HT-29 (cell line): ENCODE data around the gene COL8A2. TPM values are rescaled to one million over a fixed set of nuclear protein-coding genes. Genes with fewer than 3 reads are reported as not detected.

Experiments used
- DNase-seq: peaks from one replicate; pipeline ENCODE4 v3.0.0-alpha.2; 2015; ENCODE audit warnings: low spot score
- total RNA-seq: library from RNA; depleted of rRNA; stranded (reverse); fragments of >200 nt; shearing (Covaris generic); gene quantifications from 2 replicates; pipeline ENCODE4 v1.2.3, GENCODE V29; 2014

Gene COL8A2
- total RNA-seq, 1 experiment from 2014 or later: not detected

DNA sequence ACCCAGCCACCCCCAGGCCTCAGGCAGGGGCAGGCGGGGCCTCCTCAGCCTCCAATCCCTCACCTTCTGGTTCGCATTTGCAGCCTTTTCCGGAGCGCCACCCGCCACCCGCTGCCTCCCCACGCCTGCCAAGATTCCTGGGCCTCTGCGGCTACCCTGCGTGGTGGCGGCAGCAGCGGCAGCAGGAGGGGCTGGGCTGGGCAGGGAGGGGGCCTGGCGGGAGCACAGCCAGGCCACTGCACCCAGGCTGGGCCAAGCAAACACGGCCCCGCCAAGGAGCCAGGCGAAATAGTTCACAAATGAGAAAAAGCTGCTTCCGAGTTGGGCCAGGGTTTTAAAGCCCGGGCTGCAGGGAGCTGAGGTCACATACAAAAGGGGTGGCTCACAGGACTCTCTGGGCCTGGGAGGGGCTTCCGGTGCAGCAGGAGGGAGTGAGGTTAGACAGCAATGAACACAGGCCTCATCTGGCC is 9.8 kb downstream of the COL8A2 start:
- no peak for DNase-seq

DNA sequence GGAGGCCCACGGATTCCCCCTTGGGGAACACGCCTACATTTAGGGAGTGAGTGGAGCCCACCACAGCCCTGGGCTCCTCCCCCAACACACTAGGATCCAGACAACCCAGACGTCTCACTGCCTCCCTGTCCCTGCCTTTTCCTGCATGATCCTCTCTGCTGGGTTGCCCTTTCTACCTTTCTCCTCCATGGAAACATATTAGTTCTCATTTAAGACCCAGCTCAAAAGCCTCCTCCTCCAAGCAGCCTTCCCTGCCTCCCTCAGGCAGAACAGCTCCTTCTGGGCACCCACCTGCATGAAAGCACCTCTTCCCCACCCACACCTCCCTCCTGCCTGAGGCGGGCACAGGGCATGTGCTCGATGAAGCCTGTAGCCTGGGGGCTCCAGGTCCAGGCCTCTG is 10.7 kb downstream of the COL8A2 start:
- DNase-seq: no peak

DNA sequence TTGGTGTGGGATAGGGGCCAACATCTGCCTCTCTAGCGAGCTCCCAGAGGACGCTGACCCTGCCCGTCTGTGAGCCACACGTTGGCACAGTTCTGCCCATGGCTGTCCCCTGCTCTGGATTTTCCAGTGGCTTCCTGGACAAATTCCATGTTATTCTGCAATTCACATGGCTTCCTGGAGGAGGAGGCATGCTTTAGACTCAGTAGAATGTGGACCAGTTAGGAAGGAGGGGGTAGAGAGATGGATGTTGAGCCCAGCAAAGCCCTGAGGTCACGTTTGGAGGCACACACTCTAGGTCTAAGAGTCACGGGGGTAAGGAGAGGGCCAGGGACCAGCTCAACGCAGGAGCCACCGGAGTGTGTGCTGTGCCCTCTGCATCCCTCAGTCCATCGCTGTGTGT is 12.2 kb downstream of the COL8A2 start:
- no peak for DNase-seq

DNA sequence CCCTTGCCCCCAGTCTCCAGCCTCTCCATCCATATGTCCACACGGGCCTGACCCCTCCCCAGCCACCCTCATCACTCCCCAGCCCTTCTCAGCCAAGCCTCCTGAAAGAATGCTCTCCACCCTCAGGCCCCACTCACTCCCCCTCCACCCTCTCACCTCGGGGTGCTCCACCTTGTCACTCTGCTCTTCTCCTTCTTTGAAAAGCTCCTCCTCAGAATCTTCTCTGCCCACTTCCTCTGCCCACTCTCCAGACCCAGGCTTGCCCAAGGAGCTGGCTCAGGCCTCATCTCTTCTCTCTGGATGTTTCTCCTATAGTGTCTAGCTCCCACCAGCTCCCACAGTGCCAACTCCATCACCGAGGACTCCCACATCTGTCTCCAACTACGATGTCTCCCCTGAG is 13.9 kb downstream of the COL8A2 start:
- no peak for DNase-seq

DNA sequence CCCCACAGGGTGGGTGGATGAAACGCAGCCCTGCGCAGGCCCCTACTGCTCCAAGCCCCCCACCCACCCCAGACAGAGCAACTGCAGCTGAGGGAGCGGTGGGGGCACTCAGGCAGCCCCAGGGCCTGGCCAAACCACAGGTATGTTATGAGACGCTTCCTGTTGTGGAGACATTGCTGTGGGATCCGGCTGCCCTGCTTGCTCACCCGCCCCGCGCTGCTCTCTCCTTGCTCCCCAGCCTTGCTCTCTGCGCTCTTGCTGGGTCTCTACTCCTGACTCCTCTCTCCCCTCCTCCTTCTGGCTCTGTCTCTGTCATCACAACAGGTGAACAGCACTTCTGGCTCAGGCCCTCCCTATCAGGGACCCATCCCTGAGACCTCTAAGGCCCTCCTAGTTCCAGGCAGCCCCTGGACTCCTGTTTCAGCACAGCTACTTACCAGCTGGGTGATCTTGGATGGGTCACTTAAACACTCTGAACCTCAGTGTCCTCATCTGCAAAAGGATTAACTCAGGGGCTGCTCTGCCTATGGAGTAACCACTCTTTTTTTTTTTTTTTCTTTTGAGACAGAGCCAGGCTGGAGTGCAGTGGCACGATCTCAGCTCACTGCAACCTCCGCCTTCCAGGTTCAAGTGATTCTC is 15.9 kb downstream of the COL8A2 start:
- DNase-seq: peak; percentile 43

DNA sequence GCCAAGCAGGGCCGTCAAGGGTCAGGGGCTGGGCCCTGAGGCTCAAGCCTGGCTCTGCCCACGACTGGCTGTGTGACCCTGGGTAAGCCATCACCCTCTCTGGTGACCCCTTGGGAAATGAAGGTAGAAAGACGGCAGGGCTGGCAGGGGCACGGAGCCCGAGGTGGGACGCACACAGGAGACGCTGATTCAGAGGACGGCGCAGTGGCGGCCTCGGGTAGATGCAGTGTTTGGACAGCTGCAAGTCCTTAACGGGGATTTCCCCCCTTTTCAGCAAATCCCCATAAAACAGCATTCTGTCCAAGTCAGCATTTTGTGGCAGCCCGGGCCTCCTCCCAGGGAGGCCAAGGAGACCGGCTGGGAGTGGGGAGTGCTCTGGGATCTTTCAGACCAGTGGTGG is 16.7 kb downstream of the COL8A2 start:
- no peak for DNase-seq

DNA sequence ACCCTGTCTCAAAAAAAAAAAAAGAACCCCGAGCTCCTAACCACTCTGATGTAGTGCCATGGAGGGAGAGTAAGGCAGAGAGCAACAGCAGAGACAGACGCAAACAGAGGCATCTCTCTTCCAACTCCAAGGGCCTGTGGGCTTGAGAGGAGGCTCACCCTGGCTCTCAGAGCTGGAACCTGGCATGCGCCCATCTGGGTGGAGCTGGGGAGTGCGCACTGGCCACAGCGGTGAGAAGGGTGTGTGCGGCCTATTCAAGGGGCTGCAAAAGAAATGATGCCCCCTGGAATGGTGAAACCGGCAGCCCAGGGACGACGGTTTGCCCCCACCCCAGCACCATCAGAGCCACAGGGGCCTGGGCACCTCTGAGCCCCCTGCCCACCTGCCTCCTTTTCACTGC is 17.6 kb downstream of the COL8A2 start:
- DNase-seq: no peak

DNA sequence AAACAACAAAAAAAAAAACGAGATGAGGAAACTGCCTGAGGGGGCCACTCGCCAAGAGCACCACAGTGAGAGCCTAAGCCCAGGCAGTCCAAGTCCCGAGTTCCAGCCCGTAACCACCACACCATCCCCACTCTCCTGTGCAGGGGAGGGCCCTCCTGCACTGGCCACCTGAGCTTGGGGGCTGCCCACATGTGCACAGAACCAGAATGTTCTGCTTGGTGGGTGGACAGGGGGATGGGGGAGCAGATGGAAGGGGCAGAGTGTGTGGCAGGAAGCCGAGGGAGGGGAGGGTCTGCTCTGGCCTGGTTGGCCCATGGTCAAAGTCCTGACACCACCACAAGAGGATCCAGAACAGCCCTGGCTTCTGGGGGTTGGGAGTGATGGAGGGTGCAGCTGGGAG is 18.8 kb downstream of the COL8A2 start:
- DNase-seq: no peak

DNA sequence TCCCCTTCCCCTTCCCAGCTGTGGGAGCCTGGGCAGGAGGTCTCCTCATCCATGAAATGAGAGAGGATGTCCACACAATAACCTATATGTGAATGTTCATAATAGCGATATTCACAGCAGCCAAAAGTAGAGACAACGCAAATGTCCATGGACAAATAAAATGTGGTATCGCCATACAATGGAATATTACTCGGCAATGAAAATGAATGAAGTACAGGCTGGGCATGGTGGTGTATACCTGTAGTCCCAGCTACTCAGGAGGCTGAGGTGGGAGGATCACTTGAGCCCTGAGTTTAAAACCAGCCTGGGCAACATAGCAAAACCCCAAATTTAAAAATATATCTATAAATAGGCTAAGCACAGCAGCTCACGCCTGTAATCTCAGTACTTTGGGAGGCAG is 23.5 kb downstream of the COL8A2 start:
- no peak for DNase-seq

DNA sequence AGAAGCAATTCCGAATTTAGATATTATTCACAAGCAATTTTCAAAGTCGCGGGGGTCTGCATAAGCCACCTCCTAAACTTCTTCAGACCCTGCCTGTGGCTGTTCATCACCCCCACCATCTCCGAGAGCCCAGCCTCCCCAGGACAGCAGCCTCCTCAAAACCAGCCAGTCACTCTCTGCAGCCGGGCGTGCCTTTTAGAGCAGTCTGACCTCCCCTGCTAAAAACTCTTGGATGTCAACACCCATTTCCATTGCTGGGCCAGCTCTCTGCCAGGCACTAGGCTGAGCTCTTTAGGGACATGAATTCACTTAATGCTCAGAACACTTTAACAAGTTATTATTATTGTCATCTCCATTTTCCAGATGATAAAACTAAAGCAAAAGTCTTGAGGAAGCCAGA is 24.6 kb downstream of the COL8A2 start:
- DNase-seq: no peak

DNA sequence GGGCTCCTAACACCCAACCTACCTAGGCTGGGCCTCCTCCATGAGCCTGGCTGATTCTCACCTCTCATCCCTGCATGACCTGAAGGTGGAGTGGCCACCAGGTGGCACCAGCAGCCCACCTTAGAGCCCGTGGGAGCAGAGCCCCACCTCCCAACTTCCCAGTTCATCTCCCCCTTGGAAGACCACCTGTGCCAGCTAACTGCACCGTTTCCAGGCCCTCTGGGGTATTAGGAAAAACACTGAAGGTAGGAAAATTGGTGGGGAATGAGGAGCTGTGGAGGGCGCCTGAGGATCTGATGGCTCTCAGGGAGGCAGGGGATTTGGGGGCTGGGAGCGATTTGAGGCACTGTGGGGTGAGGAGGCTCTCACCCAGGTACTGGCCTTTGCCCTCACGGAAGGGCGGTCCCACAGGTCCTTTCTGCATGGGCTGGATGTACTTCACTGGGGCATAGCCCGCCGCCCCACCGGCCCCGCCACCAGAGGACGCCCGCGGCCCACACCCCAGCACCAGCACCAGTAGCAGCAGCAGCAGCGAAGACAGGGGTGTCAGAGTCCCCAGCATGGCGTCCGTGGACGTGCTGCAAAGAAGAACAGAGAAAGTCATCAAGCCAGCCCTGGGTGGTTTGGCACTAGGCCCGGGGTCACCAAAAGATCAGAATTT is 25.2 kb downstream of the COL8A2 start:
- DNase-seq: peak; percentile 93

DNA sequence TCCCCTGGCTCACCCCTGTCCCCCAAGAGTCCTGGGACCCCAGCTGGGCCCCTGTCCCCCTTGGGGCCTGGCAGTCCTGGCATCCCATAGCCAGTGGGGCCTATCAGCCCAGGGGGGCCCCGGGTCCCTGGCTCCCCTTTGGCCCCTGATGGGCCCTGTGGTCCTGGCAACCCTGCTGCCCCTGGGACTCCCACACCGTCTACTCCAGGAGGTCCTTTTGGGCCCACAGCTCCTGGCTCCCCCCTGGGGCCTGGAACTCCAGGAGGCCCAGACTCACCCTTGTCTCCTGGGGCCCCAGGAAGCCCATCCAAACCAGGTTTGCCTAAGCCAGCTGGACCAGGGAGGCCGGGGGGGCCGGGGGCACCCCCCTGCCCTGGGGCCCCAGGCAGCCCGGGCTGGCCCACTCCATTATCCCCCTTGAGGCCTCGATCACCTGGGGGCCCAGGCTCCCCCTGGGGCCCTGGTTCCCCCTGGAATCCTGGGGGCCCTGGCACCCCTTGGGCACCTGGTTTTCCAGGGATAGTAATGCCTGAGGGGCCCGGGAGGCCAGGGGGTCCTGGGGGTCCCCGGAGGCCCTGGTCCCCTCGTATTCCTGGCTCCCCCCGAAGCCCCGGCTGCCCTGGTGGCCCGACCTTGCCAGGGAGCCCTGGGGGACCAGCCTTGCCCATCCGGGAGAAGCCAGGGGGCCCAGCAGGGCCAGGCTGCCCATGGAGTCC is 26.2 kb downstream of the COL8A2 start:
- DNase-seq: no peak

DNA sequence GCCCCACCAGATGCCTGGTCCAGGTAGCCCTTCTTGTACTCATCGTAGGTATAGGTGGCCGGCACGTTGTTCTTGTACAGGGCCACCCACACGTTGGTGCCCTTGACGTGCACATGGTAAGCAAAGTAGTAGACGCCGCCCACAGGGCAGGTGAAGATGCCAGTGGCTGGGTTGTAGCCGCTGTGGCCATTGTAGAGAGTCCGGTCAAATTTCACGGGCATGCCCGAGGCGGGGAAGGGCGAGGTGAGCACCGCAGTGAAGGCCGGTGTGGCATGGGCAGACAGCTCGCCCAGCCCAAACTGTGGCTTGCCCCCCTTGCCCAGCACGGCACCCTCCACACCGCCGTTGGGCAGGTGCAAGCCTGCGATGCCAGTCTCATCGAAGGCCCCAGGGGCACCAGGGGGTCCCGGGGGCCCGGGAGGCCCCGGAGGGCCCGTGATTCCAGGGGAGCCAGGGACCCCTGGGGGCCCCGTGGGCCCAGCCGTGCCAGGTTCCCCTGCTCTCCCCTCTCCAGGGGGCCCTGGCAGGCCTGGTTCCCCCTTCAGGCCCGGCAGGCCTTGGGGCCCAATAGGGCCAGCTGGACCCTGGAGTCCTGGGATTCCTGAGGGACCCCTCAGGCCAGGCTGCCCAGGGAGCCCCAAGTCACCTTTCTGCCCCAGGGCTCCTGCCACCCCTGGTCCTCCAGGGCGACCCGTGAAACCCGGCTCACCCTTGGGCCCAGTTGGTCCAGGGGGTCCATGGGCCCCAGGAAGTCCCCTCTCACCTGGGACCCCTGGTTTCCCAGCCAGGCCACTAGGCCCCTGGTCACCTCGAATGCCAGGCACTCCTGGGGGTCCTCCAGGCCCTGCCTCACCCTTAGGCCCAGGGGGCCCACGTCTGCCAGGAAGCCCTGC is 27.1 kb downstream of the COL8A2 start:
- no peak for DNase-seq

DNA sequence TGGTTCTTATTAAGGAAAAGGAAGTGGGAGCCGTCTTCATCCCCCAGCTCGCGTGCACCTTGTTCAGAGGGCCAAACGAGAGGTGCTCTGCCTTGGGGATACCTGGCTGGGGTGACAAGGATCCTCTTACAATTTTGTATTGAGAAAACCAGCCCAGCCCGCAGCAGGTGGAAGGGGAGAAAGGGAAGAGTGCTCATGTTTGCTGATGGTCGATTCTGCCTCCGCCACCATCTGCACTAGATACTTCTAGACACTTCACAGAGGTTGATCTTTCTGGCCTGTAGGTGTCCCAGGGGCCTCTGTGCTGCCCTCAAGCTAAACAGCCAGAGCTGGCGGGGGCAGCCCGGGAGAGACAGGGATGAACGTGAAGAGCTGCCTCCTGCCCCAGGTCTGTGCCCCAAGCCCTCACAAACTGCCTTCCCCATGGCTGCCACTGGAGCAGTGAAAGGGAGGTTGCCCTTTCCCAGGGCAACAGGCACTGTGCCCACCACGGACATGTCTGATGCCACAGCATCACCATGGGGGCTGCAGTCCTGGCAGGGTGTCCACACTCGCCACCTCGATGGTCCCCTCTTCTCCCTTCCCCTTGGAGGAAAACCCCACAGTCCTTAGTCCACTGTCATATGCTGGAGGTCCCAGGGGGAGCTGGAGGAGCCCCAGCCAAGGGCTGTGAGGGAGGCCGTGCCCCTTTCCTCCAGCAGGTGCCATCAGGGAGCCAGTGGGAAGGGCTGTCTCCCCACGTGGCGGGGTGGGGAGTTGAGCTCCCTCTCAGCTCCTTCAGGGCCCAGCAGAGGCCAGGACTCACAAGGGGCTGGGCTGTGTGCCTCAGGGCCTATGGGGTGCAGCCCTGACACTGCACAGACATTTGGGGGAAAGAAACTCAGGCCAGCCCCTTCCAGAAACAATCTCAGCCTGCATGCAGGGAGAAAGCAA is 28.3 kb downstream of the COL8A2 start:
- DNase-seq: peak; percentile 56

DNA sequence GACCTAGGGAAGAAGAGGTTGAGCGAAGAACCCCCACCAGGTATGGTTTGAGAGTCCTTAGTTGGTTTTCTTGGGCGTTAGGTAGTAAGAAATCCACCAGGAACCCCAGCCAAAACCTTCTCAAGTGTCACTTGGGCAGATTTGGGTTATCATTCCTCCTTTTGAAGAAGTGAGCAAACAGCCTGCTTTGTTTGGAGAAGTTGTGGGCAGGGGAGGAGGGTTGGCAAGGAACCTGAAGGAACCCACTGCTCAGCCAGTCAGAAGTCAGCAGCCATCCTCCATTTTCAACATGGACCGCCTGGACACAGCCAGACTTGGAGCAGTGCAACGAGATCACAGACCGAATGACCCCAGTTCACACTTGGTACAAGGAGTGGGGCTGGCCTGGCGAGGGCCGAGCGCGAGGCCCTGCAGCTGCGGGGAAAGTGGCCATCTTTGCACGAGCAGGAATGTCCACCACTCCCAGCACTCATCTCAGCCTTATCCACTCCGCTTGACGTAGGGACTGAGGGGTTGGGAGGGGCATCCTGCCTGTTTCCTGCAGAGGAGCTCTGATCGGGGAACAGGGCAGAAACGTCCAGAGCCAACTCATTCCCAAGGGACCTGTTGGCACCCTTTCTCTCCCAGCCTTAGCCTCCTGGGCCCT is 29.1 kb downstream of the COL8A2 start:
- DNase-seq: no peak

DNA sequence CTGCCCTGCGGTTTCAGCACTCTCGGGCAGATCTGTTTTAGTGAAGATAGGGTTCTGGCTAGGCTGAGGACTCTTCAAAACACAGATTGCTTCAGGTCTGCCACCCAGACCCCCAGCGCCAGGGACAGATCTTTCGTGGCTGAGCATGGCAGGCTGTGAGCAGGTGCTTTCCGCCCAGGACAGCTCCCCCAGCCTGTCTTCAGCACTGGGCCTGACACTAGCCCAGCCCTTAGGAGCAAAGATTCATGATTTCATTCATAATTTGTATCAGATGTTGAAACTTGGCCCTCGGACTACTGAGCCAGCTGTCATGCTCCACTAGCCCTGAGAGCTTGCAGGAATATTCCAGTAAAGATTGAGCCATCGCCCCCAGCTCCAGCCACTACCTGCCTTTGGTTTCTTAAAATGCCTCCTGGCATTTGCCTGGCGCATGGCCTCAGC is 30.4 kb downstream of the COL8A2 start:
- no peak for DNase-seq

DNA sequence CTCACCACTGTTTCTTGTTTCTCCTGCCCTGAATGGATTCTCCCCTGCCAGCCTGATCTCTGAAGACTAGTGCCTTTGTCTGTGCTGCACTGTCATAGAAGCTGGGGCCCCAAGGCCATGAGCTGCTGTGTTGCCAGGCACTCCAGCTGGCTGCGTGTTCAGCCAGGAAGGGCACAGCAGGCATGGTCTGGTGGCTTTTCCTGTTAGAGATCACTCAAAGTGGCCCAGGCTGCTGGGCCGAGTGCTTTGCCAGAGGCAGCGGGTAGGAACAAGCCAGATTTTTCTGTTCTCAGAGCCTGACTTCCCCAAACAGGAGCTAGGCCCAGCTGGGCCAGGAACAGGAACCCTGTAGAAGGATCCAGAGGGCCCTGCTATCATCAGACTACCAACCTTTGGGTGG is 31.1 kb downstream of the COL8A2 start:
- DNase-seq: no peak

DNA sequence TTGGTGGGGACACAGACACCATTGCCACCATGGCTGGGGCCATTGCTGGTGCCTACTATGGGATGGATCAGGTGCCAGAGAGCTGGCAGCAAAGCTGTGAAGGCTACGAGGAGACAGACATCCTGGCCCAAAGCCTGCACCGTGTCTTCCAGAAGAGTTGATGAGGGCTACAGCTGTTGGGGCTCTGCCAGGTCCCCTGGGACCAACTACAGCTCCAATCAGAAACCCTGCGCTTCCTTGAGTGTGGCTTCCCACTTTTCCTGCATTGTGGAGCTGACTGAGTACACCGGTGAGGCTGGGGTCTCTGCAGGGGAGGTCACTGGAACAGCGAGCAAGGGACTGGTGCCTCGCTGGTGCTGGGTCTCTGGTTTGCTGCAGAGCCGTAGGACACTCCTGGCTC is 31.8 kb downstream of the COL8A2 start:
- no peak for DNase-seq

DNA sequence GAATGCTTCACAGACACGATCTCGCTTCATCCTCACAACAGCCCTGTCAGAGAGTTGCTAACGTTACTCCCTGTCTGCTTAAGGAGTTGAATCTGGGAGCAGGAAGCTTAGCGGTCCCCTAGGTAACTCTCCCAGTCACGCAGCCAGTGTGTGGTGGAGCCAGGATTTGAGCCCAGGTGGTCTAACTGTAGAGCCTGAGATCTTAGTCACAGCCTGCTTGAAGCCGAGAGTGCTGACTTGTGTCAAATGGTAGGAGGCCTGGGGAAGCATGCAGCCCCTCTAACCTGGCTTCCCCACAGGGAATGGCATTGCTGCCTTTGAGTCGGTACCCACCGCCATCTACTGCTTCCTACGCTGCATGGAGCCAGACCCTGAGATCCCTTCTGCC is 32.2 kb downstream of the COL8A2 start:
- DNase-seq: no peak

DNA sequence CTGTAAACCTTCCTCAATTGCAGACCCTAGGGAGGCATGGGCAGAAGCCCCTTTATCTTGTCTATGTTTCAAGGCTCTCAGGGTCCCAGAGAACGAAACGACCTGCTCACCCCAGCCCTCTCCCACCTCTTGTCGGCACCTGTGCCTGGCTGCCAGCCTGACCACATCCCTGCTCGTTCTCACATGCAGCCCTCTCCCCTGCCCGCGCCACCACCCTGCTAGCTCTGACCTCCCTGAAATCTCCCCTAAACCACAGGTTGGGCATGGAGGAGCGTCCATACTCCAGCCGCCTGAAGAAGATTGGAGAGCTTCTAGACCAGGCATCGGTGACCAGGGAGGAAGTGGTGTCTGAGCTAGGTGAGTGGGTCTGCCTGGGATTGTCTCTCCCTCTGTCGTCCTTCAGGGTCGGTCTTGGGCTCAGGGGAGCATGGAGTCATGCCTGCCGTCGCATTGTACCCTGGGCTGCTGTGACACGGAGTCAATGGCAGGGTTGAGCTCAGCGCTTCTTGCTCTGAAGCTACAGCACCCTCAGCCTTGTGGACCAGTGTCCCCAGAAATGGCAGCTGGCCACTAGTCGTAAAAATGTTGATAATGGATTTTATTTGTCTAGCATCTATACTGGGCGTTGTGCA is 32.7 kb downstream of the COL8A2 start:
- no peak for DNase-seq
